ENCODE data around the gene TCF4. TPM values are rescaled to one million over a fixed set of nuclear protein-coding genes. Genes with fewer than 3 reads are reported as not detected.

TCF4 gene
- polyA plus RNA-seq, 1 of the 3 experiments (the other 2 are of a cell fraction): 39.1 TPM

GRCh38 chr18:55314031-55314430, 274.0 kb downstream of the TCF4 start (continued):
- TF ChIP-seq IRF3 (IDR thresholded peaks at IDR 0.05; ENCODE audit: low read depth, low read length): no peak
- no peak for TF ChIP-seq NRF1 (IDR thresholded peaks at IDR 0.05; ENCODE audit: low read depth, low read length)
- no peak for TF ChIP-seq JUND (IDR thresholded peaks at IDR 0.05)
- no peak for TF ChIP-seq RAD21 (IDR thresholded peaks at IDR 0.05; ENCODE audit: low read length)
- TF ChIP-seq ELF1 (IDR thresholded peaks at IDR 0.05): no peak

- Histone ChIP-seq H3K27ac (ENCODE audit: low read depth in 2 of 2, low read length in 1 of 2) (peak overlapping the region in 1 of 2 experiments; percentile 100; a peak in 2 of 4 replicates), H3K79me2 (ENCODE audit: insufficient read depth) (peaks cover 97% of the 10 kb centered on the region), H3K9me3 (no peaks in the 10 kb centered on the region), H3F3A (replicated peaks; ENCODE audit: insufficient read depth) (no peaks in the 10 kb centered on the region), H3K9ac (no peak overlapping the region), H3K9me2 (no peaks in the 10 kb centered on the region), H3K4me3 (ENCODE audit: low read depth in 2 of 2, low read length in 1 of 2) (no peak overlapping the region), H2AFZ (ENCODE audit: low read depth) (no peak overlapping the region), H3K27me3 (ENCODE audit: insufficient read depth) (no peaks in the 10 kb centered on the region), H4K20me1 (ENCODE audit: insufficient read depth) (no peaks in the 10 kb centered on the region; the same call in 1 of the 2 replicates), H3K36me3 (replicated peaks in 1 of 2; ENCODE audit: control insufficient read depth in 1 of 2, insufficient read depth in 2 of 2, low read length in 1 of 2) (peaks cover 4 to 10% of the 10 kb centered on the region in 2 experiments), H3K4me2 (no peak overlapping the region), H3K4me1 (ENCODE audit: control insufficient read depth in 1 of 2, insufficient read depth in 2 of 2, low read depth in 1 of 2, low read length in 1 of 2) (peaks cover 28 to 70% of the 10 kb centered on the region in 2 experiments; a peak in 3 of 4 replicates)
- DNase-seq: no peak
- 85% methylated on average over 2 of the region's 2 CpGs for WGBS (ENCODE audit: low lambda C conversion rate)
- ChIA-PET CTCF (no interaction called here), POLR2A (no interaction called here)
- no peak for TF ChIP-seq TCF12 (IDR thresholded peaks at IDR 0.05)
- TF ChIP-seq GATA2 (CRISPR knock-in tag; IDR thresholded peaks at IDR 0.05): no peak
- no peak for TF ChIP-seq MAX (IDR thresholded peaks at IDR 0.05; ENCODE audit: low read depth)
- TF ChIP-seq ELF1 (IDR thresholded peaks at IDR 0.05): no peak
Measured at GRCh38 chr18:55310863-55311262, 277.1 kb downstream of the TCF4 start.

GRCh38 chr18:55310044-55310676, 277.8 kb downstream of the TCF4 start:
- H3K27me3 ChIP-seq (ENCODE audit: insufficient read depth): no peaks in the 10 kb centered on the region
- no peaks in the 10 kb centered on the region for H3F3A ChIP-seq (replicated peaks; ENCODE audit: insufficient read depth)
- DNase-seq: no peak
- no peak overlapping the region for H3K4me2 ChIP-seq
- no peaks in the 10 kb centered on the region for H3K9me3 ChIP-seq
- no peak for TF ChIP-seq RAD21 (IDR thresholded peaks at IDR 0.05; ENCODE audit: low read length)
- TF ChIP-seq POLR2AphosphoS5 (IDR thresholded peaks at IDR 0.05; ENCODE audit: low read depth, low read length): 0 out of 2 replicates have a peak, but pooled peaks have one; percentile 4
- TF ChIP-seq ZBTB33 (IDR thresholded peaks at IDR 0.05; ENCODE audit: borderline replicate concordance, low read depth): no peak
- peak; percentile 68; the same call in 1 of the 2 replicates for TF ChIP-seq RCOR1 (IDR thresholded peaks at IDR 0.05; ENCODE audit: low read length)
- no peak for TF ChIP-seq IRF3 (IDR thresholded peaks at IDR 0.05; ENCODE audit: low read depth, low read length)
- no peak for TF ChIP-seq MXI1 (IDR thresholded peaks at IDR 0.05; ENCODE audit: low read depth, low read length)
- peak in 1 of 2 experiments; percentile 42; a peak in 1 of 4 replicates for TF ChIP-seq EP300 (IDR thresholded peaks at IDR 0.05; ENCODE audit: borderline replicate concordance in 1 of 2, low read depth in 1 of 2, low read length in 1 of 2)
- no peak overlapping the region for H3K4me3 ChIP-seq (ENCODE audit: low read depth in 2 of 2, low read length in 1 of 2)
- POLR2A ChIA-PET: interaction anchor here (0.8 kb wide), 1 partner anchor 9 kb away, joined by 3 read pairs; no protein-coding TSS in a partner anchor
- CTCF ChIA-PET: interaction anchor here (1.2 to 2.2 kb wide), 2 partner anchors 76 to 1266 kb away, joined by 3 to 7 read pairs; no protein-coding TSS in a partner anchor
- H3K27ac ChIP-seq (ENCODE audit: low read depth in 2 of 2, low read length in 1 of 2): peak overlapping the region in 1 of 2 experiments; percentile 100; a peak in 2 of 4 replicates
- peaks cover 4 to 10% of the 10 kb centered on the region in 2 experiments for H3K36me3 ChIP-seq (replicated peaks in 1 of 2; ENCODE audit: control insufficient read depth in 1 of 2, insufficient read depth in 2 of 2, low read length in 1 of 2)
- peaks cover 97% of the 10 kb centered on the region for H3K79me2 ChIP-seq (ENCODE audit: insufficient read depth)
- H2AFZ ChIP-seq (ENCODE audit: low read depth): no peak overlapping the region
- H4K20me1 ChIP-seq (ENCODE audit: insufficient read depth): no peaks in the 10 kb centered on the region; the same call in 1 of the 2 replicates
- 73% methylated on average over 4 of the region's 4 CpGs for WGBS (ENCODE audit: low lambda C conversion rate)
- H3K9ac ChIP-seq: no peak overlapping the region
- no peaks in the 10 kb centered on the region for H3K9me2 ChIP-seq
- peaks cover 23 to 68% of the 10 kb centered on the region in 2 experiments; a peak in 3 of 4 replicates for H3K4me1 ChIP-seq (ENCODE audit: control insufficient read depth in 1 of 2, insufficient read depth in 2 of 2, low read depth in 1 of 2, low read length in 1 of 2)
